AG09309 (cell line): ENCODE data around the gene TMED6.
A peak's percentile ranks its signal among the peaks of the same experiment; 100 is the strongest.

Experiments
- DNase-seq: peaks from one replicate; pipeline ENCODE4 v3.0.0-alpha.2; 2010; ENCODE audit warnings: low read depth
- H3K4me3 ChIP-seq: 2 replicates; pipeline ENCODE4 v1.5.1; 2011; ENCODE audit warnings: mild to moderate bottlenecking, low read depth, low read length, moderate library complexity; ENCODE audit not compliant: control insufficient read depth
- TF ChIP-seq, protein P1 (sequence below): IDR thresholded peaks from 2 replicates; pipeline ENCODE4 v1.5.1; 2011; ENCODE audit warnings: mild to moderate bottlenecking, low read depth, low read length, inconsistent platforms; ENCODE audit not compliant: insufficient read depth, control insufficient read depth; ENCODE audit errors: missing control alignments

Gene TMED6

DNA sequence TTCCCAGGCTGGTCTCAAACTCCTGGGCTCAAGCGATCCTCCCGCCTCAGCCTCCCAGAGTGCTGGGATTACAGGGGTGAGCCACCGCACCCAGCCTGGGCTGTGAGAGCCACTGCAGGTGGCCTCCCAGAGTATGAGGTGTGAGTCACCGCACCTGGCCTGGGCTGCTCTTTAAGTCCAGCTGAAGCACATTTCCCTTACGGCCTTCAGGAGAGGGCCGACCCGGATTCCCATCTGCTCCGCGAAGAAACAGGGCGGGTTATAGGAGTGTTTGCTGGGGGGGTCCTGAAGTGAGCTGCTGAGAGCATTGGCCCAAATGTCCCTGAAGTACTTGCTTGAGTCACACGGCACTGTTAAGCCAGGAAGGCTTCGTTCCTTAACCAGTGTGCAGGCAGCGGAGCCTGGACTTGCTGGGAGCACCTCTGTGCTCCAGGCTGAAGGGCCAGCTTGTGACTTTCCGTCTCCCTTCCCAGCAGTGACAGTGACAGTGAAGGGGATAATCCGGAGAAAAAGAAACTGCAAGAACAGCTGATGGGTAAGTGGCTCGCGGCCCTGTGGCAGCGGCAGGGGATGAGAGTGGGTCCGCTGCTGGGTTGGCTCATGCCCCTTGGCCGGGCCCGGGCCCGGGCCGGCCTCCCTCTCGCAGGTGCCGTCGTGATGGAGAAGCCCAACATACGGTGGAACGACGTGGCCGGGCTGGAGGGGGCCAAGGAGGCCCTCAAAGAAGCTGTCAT, 33.2 kb downstream of the TMED6 start:
- TF ChIP-seq, protein P1, sequence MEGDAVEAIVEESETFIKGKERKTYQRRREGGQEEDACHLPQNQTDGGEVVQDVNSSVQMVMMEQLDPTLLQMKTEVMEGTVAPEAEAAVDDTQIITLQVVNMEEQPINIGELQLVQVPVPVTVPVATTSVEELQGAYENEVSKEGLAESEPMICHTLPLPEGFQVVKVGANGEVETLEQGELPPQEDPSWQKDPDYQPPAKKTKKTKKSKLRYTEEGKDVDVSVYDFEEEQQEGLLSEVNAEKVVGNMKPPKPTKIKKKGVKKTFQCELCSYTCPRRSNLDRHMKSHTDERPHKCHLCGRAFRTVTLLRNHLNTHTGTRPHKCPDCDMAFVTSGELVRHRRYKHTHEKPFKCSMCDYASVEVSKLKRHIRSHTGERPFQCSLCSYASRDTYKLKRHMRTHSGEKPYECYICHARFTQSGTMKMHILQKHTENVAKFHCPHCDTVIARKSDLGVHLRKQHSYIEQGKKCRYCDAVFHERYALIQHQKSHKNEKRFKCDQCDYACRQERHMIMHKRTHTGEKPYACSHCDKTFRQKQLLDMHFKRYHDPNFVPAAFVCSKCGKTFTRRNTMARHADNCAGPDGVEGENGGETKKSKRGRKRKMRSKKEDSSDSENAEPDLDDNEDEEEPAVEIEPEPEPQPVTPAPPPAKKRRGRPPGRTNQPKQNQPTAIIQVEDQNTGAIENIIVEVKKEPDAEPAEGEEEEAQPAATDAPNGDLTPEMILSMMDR = no peak
- no peak for DNase-seq
- H3K4me3 ChIP-seq = no peak overlapping the region

DNA sequence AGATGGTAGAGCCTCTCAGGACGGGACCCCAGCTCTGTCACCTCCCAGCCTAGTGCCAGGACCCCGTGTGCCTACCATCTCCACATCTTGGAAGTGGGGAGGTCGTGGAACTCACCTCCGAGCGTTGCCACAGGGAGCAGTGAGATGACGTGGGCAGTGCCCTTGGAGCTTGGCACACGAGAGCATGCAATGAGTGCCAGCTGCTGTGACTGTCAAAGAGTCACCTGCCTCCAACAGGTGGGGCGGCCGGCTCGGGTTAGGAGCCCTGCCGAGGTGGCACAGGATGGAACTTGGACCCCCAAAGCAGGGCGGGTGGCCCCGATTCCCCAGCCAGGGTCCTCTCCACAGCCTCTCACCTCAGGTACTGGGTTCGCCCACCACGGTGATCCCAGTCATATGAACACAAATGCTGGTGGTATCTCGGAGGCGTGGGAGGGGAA, 35.0 kb downstream of the TMED6 start:
- H3K4me3 ChIP-seq = no peak overlapping the region
- DNase-seq = no peak
- TF ChIP-seq, protein P1 = no peak

DNA sequence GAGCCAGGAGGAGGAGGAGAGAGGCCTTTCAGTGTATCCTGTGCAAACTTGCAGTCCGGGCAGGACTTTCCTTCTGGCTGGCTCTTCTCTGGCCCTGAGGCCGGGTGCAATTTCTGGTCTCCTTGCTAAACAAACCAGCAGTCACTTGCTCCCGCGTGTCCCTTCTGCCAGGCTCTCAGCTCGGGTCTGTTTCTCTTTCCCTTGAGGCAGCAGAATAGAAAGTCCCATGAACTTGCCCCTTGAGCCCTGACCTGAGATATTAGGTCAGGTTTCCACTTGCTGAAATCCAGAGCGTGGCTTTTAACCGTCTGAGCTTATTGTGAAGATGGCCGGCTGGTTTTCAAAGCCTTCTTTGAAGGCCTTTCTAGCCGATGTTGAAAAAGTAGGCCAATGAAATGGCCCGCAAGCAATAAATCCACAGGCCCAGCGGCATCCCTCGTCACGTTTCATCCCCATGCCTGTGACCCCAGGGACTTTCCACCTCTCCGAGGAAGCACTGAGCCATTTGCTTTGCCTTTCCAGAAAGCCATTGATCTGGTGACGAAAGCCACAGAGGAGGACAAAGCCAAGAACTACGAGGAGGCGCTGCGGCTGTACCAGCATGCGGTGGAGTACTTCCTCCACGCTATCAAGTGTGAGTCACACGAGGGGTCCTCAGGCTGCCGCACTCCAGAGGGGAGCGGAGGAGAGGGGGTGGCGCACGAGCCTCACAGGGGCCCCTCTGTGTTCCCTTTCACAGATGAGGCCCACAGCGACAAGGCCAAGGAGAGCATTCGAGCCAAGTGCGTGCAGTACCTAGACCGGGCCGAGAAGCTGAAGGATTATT, 35.9 kb downstream of the TMED6 start:
- no peak overlapping the region for H3K4me3 ChIP-seq
- no peak for DNase-seq
- TF ChIP-seq, protein P1 = no peak

DNA sequence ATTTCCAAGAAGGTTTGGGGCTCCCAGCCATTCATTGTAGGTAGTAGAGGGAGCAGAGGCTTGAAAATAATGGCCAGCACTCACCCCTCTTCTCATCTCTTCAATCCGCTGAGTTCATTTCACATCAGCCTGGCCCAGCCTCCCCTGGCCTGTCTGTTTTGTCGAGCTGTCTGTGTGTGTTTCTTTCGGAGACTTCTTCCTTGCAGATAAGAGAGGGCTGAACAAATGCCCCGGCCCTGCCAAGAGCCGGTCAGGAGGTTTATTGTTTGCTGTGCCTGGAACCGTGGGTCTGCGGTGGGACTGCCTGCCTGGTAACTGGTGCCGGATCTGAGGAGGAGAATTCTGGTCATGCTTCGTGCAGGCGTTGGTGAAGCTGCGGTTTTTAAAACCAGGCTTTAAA, 37.1 kb downstream of the TMED6 start:
- no peak overlapping the region for H3K4me3 ChIP-seq
- DNase-seq = no peak
- TF ChIP-seq, protein P1 = no peak

DNA sequence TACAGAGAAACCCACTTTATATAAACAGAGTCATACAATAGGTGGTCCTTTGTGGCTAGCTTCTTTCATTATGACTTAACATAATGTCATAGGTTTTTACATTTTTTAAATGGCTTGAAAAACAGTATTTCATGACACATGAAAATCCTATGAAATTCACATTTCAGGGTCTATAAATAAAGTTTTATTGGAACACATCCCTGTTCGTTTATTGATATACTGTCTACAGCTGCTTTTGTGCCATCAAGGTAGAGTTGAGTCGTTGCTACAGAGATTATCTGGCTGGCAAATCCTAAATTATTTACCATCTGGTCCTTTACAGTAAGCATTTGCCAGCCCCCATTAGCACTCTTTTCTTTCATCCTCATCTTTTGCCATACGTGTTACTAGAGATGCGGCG, 38.1 kb downstream of the TMED6 start:
- TF ChIP-seq, protein P1 = no peak
- DNase-seq = no peak
- no peak overlapping the region for H3K4me3 ChIP-seq

DNA sequence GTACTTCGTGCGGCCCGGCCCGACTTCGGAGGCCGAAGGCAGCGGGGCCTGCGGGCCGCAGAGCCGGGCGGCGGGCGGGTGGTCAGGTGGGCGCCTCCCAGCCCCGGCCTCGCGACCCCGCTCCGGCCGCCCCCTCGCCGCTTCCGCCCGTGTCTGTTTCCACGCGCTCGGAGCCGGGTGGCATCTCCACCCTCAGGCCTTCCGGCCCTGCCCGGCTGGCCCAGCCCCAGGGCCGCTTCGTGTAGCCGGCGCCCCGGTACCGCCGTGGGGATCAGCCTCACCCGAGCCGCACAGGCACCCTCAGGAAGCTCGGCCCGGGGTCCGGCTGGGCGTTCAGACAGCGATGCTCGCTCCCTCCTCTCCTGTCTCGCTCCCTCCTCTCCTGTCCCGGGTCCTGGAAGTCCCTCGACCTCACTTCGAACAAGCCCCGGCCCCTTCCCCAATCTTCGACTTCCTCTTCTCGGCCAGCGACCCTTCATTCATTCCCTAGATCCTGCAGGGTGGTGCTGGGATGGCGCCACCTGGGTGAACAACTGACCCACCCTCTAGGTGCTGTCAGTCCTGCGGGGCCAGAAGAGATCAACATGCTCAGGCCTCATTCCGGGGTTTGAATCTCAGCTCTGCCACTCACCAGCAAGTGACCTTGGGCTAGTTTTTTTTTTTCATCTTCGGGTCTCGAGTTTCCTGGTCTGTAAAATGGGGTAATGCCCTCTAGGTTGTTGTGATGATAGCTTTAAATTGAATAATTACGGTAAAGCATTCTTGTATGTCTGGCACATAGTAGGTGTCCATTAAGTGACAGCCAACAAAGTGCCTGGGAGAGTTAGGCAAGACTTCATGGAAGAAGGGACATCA, 39.8 kb downstream of the TMED6 start:
- peak overlapping the region; percentile 96 for H3K4me3 ChIP-seq
- no peak for DNase-seq
- TF ChIP-seq, protein P1 = peak; percentile 16
